ENCODE measurements around the gene ARID5B.

Gene ARID5B

DNA sequence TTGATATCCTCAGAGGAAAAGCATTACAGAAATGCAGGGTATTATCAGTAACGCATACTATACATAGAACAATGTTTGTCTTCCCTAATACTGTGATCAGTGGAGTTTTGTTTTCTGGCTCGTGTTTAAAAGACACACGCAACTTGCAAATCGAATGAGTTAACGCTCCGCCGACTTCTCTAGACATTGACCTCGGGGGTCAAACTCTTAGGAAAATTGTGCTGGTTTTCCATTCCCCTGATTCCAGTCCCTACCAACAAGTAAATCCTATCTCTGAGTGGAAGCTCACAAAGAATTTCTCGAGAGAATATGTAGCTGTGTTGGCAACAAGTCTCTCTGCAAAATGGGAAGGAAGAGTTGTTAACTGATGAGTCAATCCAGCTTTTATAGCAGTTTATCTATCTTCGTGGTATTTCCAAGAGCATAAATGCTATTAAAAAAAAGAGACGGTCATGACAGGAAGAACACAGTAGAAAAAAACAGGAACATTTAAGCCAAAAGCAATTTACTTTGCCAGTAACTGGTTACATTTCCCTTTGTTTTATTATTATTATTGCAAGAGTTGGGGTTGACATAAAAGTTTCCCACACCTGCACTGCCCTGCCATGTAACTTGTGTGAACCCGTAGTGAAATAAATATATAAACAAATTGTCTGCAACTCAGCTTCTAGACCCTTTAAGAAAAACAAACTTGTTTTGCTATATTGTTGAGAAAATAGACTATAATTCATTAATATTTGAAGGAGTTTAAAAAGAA, 144.4 kb downstream of the ARID5B start (continued):
- TF ChIP-seq, protein P1, sequence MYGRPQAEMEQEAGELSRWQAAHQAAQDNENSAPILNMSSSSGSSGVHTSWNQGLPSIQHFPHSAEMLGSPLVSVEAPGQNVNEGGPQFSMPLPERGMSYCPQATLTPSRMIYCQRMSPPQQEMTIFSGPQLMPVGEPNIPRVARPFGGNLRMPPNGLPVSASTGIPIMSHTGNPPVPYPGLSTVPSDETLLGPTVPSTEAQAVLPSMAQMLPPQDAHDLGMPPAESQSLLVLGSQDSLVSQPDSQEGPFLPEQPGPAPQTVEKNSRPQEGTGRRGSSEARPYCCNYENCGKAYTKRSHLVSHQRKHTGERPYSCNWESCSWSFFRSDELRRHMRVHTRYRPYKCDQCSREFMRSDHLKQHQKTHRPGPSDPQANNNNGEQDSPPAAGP (tag by site-specific recombination; IDR thresholded peaks at IDR 0.05): no peak
- TF ChIP-seq ZNF555 (tag by site-specific recombination; conservative IDR thresholded peaks at IDR 0.05) (no peak), BCL11A (tag by site-specific recombination; IDR thresholded peaks at IDR 0.05; ENCODE audit: low read depth) (no peak), ZNF791 (tag by site-specific recombination; IDR thresholded peaks at IDR 0.05) (no peak), ZNF501 (tag by site-specific recombination; IDR thresholded peaks at IDR 0.05) (no peak), ZNF354C (tag by site-specific recombination; IDR thresholded peaks at IDR 0.05; ENCODE audit: borderline replicate concordance, low read depth) (no peak), ZNF560 (tag by site-specific recombination; IDR thresholded peaks at IDR 0.05; ENCODE audit: borderline replicate concordance) (no peak), KLF10 (tag by site-specific recombination; IDR thresholded peaks at IDR 0.05) (no peak), ZNF776 (tag by site-specific recombination; IDR thresholded peaks at IDR 0.05; ENCODE audit: borderline replicate concordance) (no peak), ZNF558 (tag by site-specific recombination; IDR thresholded peaks at IDR 0.05) (no peak), ZNF777 (tag by site-specific recombination; IDR thresholded peaks at IDR 0.05; ENCODE audit: borderline replicate concordance) (no peak), ZNF473 (tag by site-specific recombination; IDR thresholded peaks at IDR 0.05) (no peak), MZF1 (tag by site-specific recombination; IDR thresholded peaks at IDR 0.05; ENCODE audit: borderline replicate concordance) (0 out of 2 replicates have a peak, but pooled peaks have one; percentile 36), HOXD13 (CRISPR knock-in tag; IDR thresholded peaks at IDR 0.05; ENCODE audit: borderline replicate concordance) (0 out of 2 replicates have a peak, but pooled peaks have one; percentile 25), ZNF701 (tag by site-specific recombination; IDR thresholded peaks at IDR 0.05) (no peak), ZFP69B (tag by site-specific recombination; IDR thresholded peaks at IDR 0.05) (no peak)
- TF ChIP-seq, protein P2, sequence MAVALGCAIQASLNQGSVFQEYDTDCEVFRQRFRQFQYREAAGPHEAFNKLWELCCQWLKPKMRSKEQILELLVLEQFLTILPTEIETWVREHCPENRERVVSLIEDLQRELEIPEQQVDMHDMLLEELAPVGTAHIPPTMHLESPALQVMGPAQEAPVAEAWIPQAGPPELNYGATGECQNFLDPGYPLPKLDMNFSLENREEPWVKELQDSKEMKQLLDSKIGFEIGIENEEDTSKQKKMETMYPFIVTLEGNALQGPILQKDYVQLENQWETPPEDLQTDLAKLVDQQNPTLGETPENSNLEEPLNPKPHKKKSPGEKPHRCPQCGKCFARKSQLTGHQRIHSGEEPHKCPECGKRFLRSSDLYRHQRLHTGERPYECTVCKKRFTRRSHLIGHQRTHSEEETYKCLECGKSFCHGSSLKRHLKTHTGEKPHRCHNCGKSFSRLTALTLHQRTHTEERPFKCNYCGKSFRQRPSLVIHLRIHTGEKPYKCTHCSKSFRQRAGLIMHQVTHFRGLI (tag by site-specific recombination; IDR thresholded peaks at IDR 0.05): no peak
- TF ChIP-seq, protein P3, sequence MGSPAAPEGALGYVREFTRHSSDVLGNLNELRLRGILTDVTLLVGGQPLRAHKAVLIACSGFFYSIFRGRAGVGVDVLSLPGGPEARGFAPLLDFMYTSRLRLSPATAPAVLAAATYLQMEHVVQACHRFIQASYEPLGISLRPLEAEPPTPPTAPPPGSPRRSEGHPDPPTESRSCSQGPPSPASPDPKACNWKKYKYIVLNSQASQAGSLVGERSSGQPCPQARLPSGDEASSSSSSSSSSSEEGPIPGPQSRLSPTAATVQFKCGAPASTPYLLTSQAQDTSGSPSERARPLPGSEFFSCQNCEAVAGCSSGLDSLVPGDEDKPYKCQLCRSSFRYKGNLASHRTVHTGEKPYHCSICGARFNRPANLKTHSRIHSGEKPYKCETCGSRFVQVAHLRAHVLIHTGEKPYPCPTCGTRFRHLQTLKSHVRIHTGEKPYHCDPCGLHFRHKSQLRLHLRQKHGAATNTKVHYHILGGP (tag by site-specific recombination; IDR thresholded peaks at IDR 0.05): peak; percentile 79
- TF ChIP-seq, protein P4, sequence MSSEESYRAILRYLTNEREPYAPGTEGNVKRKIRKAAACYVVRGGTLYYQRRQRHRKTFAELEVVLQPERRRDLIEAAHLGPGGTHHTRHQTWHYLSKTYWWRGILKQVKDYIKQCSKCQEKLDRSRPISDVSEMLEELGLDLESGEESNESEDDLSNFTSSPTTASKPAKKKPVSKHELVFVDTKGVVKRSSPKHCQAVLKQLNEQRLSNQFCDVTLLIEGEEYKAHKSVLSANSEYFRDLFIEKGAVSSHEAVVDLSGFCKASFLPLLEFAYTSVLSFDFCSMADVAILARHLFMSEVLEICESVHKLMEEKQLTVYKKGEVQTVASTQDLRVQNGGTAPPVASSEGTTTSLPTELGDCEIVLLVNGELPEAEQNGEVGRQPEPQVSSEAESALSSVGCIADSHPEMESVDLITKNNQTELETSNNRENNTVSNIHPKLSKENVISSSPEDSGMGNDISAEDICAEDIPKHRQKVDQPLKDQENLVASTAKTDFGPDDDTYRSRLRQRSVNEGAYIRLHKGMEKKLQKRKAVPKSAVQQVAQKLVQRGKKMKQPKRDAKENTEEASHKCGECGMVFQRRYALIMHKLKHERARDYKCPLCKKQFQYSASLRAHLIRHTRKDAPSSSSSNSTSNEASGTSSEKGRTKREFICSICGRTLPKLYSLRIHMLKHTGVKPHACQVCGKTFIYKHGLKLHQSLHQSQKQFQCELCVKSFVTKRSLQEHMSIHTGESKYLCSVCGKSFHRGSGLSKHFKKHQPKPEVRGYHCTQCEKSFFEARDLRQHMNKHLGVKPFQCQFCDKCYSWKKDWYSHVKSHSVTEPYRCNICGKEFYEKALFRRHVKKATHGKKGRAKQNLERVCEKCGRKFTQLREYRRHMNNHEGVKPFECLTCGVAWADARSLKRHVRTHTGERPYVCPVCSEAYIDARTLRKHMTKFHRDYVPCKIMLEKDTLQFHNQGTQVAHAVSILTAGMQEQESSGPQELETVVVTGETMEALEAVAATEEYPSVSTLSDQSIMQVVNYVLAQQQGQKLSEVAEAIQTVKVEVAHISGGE (tag by site-specific recombination; conservative IDR thresholded peaks at IDR 0.05; ENCODE audit: low read depth): 0 out of 2 replicates have a peak, but pooled peaks have one; percentile 28
- TF ChIP-seq, protein P5, sequence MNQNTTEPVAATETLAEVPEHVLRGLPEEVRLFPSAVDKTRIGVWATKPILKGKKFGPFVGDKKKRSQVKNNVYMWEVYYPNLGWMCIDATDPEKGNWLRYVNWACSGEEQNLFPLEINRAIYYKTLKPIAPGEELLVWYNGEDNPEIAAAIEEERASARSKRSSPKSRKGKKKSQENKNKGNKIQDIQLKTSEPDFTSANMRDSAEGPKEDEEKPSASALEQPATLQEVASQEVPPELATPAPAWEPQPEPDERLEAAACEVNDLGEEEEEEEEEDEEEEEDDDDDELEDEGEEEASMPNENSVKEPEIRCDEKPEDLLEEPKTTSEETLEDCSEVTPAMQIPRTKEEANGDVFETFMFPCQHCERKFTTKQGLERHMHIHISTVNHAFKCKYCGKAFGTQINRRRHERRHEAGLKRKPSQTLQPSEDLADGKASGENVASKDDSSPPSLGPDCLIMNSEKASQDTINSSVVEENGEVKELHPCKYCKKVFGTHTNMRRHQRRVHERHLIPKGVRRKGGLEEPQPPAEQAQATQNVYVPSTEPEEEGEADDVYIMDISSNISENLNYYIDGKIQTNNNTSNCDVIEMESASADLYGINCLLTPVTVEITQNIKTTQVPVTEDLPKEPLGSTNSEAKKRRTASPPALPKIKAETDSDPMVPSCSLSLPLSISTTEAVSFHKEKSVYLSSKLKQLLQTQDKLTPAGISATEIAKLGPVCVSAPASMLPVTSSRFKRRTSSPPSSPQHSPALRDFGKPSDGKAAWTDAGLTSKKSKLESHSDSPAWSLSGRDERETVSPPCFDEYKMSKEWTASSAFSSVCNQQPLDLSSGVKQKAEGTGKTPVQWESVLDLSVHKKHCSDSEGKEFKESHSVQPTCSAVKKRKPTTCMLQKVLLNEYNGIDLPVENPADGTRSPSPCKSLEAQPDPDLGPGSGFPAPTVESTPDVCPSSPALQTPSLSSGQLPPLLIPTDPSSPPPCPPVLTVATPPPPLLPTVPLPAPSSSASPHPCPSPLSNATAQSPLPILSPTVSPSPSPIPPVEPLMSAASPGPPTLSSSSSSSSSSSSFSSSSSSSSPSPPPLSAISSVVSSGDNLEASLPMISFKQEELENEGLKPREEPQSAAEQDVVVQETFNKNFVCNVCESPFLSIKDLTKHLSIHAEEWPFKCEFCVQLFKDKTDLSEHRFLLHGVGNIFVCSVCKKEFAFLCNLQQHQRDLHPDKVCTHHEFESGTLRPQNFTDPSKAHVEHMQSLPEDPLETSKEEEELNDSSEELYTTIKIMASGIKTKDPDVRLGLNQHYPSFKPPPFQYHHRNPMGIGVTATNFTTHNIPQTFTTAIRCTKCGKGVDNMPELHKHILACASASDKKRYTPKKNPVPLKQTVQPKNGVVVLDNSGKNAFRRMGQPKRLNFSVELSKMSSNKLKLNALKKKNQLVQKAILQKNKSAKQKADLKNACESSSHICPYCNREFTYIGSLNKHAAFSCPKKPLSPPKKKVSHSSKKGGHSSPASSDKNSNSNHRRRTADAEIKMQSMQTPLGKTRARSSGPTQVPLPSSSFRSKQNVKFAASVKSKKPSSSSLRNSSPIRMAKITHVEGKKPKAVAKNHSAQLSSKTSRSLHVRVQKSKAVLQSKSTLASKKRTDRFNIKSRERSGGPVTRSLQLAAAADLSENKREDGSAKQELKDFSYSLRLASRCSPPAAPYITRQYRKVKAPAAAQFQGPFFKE (tag by site-specific recombination; IDR thresholded peaks at IDR 0.05; ENCODE audit: borderline replicate concordance): no peak
- TF ChIP-seq, protein P6, sequence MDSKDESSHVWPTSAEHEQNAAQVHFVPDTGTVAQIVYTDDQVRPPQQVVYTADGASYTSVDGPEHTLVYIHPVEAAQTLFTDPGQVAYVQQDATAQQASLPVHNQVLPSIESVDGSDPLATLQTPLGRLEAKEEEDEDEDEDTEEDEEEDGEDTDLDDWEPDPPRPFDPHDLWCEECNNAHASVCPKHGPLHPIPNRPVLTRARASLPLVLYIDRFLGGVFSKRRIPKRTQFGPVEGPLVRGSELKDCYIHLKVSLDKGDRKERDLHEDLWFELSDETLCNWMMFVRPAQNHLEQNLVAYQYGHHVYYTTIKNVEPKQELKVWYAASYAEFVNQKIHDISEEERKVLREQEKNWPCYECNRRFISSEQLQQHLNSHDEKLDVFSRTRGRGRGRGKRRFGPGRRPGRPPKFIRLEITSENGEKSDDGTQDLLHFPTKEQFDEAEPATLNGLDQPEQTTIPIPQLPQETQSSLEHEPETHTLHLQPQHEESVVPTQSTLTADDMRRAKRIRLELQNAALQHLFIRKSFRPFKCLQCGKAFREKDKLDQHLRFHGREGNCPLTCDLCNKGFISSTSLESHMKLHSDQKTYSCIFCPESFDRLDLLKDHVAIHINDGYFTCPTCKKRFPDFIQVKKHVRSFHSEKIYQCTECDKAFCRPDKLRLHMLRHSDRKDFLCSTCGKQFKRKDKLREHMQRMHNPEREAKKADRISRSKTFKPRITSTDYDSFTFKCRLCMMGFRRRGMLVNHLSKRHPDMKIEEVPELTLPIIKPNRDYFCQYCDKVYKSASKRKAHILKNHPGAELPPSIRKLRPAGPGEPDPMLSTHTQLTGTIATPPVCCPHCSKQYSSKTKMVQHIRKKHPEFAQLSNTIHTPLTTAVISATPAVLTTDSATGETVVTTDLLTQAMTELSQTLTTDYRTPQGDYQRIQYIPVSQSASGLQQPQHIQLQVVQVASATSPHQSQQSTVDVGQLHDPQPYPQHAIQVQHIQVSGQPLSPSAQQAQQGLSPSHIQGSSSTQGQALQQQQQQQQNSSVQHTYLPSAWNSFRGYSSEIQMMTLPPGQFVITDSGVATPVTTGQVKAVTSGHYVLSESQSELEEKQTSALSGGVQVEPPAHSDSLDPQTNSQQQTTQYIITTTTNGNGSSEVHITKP (tag by site-specific recombination; IDR thresholded peaks at IDR 0.05): 0 out of 2 replicates have a peak, but pooled peaks have one; percentile 5

All from HEK293 (cell line).